C4-2B (cell line): ENCODE measurements around the gene PDE12.

Experiments used
- ZFX ChIP-seq: fragments of 450-650 bp; IDR thresholded peaks from 2 replicates; pipeline ENCODE4 v1.6.1; 2017
- TF ChIP-seq, protein P1 (sequence below): fragments of 450-650 bp; conservative IDR thresholded peaks from 2 replicates; pipeline ENCODE4 v1.5.1; 2017; ENCODE audit warnings: mild to moderate bottlenecking

DNA sequence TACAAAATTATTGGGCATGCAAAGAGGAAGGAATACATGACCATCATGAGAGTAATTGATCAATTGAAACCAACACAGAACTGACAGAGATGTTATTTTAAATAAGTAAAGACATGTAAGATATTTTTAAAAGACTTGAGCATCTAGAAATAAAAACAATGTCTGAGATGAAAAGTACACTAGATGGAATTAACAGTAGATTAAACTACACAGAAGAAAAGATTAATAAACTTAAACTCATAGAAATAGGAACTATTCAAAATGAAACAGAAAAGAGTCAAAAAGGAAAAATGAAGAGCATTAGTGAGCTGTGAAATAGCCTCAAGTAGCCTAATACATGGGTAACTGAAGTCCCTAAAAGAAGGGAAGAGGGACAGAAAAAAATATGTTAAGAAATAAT is 49.6 kb downstream of the PDE12 start:
- TF ChIP-seq, protein P1, sequence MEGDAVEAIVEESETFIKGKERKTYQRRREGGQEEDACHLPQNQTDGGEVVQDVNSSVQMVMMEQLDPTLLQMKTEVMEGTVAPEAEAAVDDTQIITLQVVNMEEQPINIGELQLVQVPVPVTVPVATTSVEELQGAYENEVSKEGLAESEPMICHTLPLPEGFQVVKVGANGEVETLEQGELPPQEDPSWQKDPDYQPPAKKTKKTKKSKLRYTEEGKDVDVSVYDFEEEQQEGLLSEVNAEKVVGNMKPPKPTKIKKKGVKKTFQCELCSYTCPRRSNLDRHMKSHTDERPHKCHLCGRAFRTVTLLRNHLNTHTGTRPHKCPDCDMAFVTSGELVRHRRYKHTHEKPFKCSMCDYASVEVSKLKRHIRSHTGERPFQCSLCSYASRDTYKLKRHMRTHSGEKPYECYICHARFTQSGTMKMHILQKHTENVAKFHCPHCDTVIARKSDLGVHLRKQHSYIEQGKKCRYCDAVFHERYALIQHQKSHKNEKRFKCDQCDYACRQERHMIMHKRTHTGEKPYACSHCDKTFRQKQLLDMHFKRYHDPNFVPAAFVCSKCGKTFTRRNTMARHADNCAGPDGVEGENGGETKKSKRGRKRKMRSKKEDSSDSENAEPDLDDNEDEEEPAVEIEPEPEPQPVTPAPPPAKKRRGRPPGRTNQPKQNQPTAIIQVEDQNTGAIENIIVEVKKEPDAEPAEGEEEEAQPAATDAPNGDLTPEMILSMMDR = no peak
- TF ChIP-seq ZFX = no peak
